Measurements from ENCODE around the gene PWWP2B.

GRCh38 chr10:132420981-132421846 lies 24.2 kb downstream of the PWWP2B start:
- TF ChIP-seq CBX5 (IDR thresholded peaks at IDR 0.05; ENCODE audit: borderline replicate concordance, low read depth) (no peak), ZNF274 (IDR thresholded peaks at IDR 0.05; ENCODE audit: borderline replicate concordance, low read depth, low read length) (no peak), TFAP4 (CRISPR knock-in tag; IDR thresholded peaks at IDR 0.05; ENCODE audit: borderline replicate concordance) (peak; percentile 79), MXD1 (CRISPR knock-in tag; IDR thresholded peaks at IDR 0.05; ENCODE audit: borderline replicate concordance, poor library complexity, severe bottlenecking) (no peak), SMC3 (conservative IDR thresholded peaks at IDR 0.05; ENCODE audit: insufficient read depth, low read depth, low read length) (no peak), NONO (IDR thresholded peaks at IDR 0.05; ENCODE audit: low read depth in 2 of 2, low read length in 1 of 2) (no peak), RBM34 (IDR thresholded peaks at IDR 0.05; ENCODE audit: borderline replicate concordance, insufficient read depth, low read length) (no peak), ZBTB26 (CRISPR knock-in tag; IDR thresholded peaks at IDR 0.05) (no peak), RFX5 (IDR thresholded peaks at IDR 0.05; ENCODE audit: low read depth, low read length) (no peak), USF2 (CRISPR knock-in tag; IDR thresholded peaks at IDR 0.05) (no peak), ZBTB5 (IDR thresholded peaks at IDR 0.05) (no peak)

All from K562 (cell line).